Skin of body (tissue), 3 donors: ENCODE data around the gene RANGAP1. TPM values are rescaled to one million over a fixed set of nuclear protein-coding genes. Genes with fewer than 3 reads are reported as not detected.

ENCODE experiments used
- DNase-seq: peaks from one replicate; lab custom pipeline; 2025; lab: John Stamatoyannopoulos, UW
- small RNA-seq: library from RNA; depleted of rRNA; stranded (forward); fragments of <200 nt; gene quantifications from one replicate; pipeline ENCODE3, GENCODE V24; 2014; ENCODE audit warnings: low replicate concordance
- total RNA-seq: library from RNA; depleted of rRNA; stranded (reverse); fragments of >200 nt; gene quantifications from one replicate; pipeline ENCODE4 v1.2.3, GENCODE V29; 2014

The RANGAP1 gene
- total RNA-seq, 1 donor from 2014 or later, result 26.9 TPM

GRCh38 chr22:41201141-41201540 lies 84.8 kb downstream of the RANGAP1 start:
- no peak for DNase-seq

DNA sequence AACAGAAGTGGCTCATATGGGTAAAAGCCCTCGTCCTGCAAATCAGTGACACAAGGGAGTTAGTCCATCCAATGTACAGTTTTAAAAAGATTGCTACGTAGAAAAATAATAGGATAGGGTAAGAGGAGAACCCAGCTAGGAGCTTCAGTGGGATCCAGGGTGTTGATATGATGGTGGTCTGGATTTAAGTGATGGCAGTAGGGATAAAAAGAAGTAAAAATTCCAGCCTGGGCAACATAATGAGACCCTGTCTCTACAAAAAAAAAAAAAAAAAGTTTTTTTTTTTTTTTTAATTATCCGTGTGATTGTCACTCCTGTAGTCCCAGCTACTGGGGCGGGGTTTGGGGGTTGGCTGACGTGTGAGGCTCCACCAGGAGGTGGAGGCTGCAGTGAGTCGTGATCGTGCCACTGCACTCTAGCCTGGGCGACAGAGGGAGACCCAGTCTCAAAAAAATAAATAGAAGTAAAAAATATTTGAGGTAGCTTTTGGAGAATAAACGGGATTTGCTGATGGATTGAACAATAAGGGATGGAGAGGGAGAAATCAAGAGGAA lies 87.9 kb downstream of the RANGAP1 start:
- DNase-seq, result no peak

DNA sequence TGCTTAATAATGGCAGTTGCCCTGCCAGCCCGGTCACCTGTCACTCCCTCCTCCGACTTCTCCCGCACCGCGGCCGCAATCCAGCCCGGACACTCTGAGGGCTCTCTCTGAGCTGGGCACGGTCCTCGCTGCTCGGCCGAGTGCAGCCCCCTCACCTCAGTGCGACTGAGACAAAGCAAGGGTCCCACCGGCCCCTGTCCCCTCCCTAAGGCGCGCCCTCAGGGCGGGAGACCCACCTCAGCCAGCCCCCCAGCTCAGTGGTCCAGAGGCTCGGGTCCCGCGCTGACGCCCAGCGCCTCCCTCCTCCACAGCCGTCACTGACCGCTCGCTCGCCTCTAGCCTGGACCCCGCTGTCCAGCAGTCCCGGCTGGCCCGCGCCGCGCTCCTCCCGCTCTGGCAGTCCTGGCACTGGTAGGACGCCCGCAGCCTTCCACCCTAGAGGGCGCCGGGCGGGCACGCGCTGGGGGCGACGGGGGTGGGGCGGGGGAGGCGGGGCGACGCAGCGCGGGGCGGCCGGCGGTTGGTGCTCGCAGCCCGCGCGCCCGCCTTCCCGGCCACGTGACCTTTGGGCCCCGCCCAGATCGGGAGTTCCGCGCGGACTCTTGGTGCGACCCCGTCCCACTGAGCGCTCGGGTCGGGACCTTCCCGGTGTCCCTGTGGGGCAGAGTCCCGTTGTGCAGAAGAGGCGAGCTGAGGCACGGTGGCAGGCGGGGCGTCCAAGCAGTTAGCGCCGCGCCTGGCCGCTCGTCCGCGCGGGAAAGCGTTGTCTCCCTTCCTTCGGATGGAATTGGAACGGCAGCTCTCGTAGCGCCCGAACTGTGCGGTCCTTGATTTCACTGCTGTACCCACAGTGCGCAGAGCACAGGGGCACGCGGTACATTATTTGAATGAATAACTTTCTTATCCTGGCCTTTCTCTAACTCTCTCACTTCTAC lies 88.7 kb downstream of the RANGAP1 start:
- DNase-seq, result peak; percentile 16

Small RNA genes lying within 50 kb of the gene (small RNA-seq; reads per million reads assigned to genes)
- not detected for gene MIR6889

Other genes starting within 250 kb of the RANGAP1 start
- gene EP300, start 193.6 kb downstream of the RANGAP1 start, total RNA-seq, result 93.5 TPM
- 12.0 TPM for gene L3MBTL2, start 80.9 kb downstream of the RANGAP1 start, total RNA-seq
- gene CHADL, start 45.3 kb downstream of the RANGAP1 start, total RNA-seq, result 2.8 TPM
- gene ZC3H7B, start 15.3 kb upstream of the RANGAP1 start, total RNA-seq, result 28.5 TPM
- 8.9 TPM for gene TEF, start 95.8 kb upstream of the RANGAP1 start, total RNA-seq
- 21.4 TPM for gene TOB2, start 160.6 kb upstream of the RANGAP1 start, total RNA-seq
- gene PHF5A, start 182.5 kb upstream of the RANGAP1 start, total RNA-seq, result 33.1 TPM
- gene ACO2, start 182.9 kb upstream of the RANGAP1 start, total RNA-seq, result 55.6 TPM